Activated CD4-positive, alpha-beta memory T cell treated with anti-CD3 and anti-CD28 coated beads, Interleukin-2, amount 10 ng/mL, durations not matched to agents 7 days and 5 days (primary cell): ENCODE results near the gene FADD. TPM values are rescaled to one million over a fixed set of nuclear protein-coding genes. Genes with fewer than 3 reads are reported as not detected.

Experiments
- CTCF ChIA-PET: fragments of 350-600 bp; sonication (Branson Sonifier 250); formaldehyde crosslinking; loops from one replicate; lab custom pipeline; 2021; ENCODE audit warnings: antibody characterized with exemption, inconsistent platforms; lab: Charles Lee
- POLR2A ChIA-PET: fragments of 350-600 bp; sonication (Branson Sonifier 250); formaldehyde crosslinking; loops from one replicate; lab custom pipeline; 2021; ENCODE audit warnings: antibody characterized with exemption; lab: Charles Lee
- DNase-seq: peaks from one replicate; pipeline ENCODE4 v3.0.0-alpha.2; 2020
- H3K27ac Mint-ChIP-seq: one replicate; pipeline ENCODE4 v1.8.0; 2021; ENCODE audit warnings: mild to moderate bottlenecking, mixed read lengths
- H3K27me3 Mint-ChIP-seq: one replicate; pipeline ENCODE4 v1.8.0; 2021; ENCODE audit warnings: mixed read lengths
- H3K36me3 Mint-ChIP-seq: one replicate; pipeline ENCODE4 v1.8.0; 2021; ENCODE audit warnings: low read depth, mixed read lengths
- H3K4me1 Mint-ChIP-seq: one replicate; pipeline ENCODE4 v1.8.0; 2021; ENCODE audit warnings: mixed read lengths
- H3K4me3 Mint-ChIP-seq: one replicate; pipeline ENCODE4 v1.8.0; 2021; ENCODE audit warnings: mild to moderate bottlenecking, mixed read lengths
- H3K9me3 Mint-ChIP-seq: one replicate; pipeline ENCODE4 v1.8.0; 2021; ENCODE audit warnings: mixed read lengths
- total RNA-seq, 2 experiments: library from RNA; stranded (reverse); gene quantifications; one replicate each; pipeline ENCODE4 v1.2.3, GENCODE V29; 2021

The FADD gene
- total RNA-seq, 2 experiments from 2014 or later, result 39.5 to 39.8 TPM

DNA sequence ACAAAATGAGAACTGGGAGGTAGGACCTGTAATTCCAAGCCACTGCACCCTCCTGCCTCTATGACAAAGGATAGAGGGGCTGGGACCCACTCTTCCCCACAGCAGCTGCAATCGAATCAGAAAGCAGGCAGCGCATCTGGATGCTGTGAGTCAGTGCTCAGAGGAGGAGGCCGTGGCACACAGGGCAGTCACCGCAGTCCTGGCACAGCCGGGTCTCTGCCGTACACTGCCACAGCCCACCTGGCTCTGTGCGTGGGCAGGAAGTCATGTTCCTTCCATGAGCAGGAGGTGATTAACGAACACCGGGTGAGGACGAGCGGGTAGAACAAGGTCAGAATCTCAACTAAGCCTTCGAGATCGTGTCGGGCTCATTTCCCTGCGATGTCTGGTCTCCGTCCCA, 37.2 kb downstream of the FADD start:
- ChIA-PET CTCF (interaction anchor here (0.5 kb wide), 1 partner anchor 63 kb away, joined by 3 read pairs; no protein-coding TSS in a partner anchor), POLR2A (no interaction called here)
- Mint-ChIP-seq H3K36me3 (no peaks in the 10 kb centered on the region), H3K4me3 (no peak overlapping the region), H3K27me3 (peaks cover 3% of the 10 kb centered on the region), H3K27ac (no peak overlapping the region), H3K4me1 (no peaks in the 10 kb centered on the region), H3K9me3 (no peaks in the 10 kb centered on the region)
- no peak for DNase-seq

DNA sequence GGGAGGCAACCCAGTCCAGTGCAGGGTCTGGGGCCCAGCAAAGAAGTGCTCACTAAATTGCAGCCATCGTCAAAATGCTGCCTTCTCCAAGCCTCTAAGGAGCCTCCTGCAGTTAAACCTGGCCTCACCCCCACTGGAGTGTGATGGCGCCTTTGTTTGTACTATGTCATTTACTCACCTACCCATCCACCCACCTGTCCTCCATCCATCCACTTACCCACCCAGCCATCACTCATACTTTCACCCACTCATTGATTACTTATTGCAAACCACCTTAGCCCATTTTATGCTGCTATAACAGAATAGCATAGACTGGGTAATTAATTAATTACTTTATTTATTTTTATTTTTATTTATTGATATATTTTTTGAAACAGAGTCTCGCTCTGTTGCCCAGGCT, 38.6 kb downstream of the FADD start:
- ChIA-PET POLR2A (no interaction called here), CTCF (no interaction called here)
- H3K36me3 Mint-ChIP-seq, result no peaks in the 10 kb centered on the region
- H3K9me3 Mint-ChIP-seq, result no peaks in the 10 kb centered on the region
- no peak overlapping the region for H3K4me3 Mint-ChIP-seq
- DNase-seq, result no peak
- H3K4me1 Mint-ChIP-seq, result no peaks in the 10 kb centered on the region
- H3K27ac Mint-ChIP-seq, result no peak overlapping the region
- peaks cover 3% of the 10 kb centered on the region for H3K27me3 Mint-ChIP-seq

DNA sequence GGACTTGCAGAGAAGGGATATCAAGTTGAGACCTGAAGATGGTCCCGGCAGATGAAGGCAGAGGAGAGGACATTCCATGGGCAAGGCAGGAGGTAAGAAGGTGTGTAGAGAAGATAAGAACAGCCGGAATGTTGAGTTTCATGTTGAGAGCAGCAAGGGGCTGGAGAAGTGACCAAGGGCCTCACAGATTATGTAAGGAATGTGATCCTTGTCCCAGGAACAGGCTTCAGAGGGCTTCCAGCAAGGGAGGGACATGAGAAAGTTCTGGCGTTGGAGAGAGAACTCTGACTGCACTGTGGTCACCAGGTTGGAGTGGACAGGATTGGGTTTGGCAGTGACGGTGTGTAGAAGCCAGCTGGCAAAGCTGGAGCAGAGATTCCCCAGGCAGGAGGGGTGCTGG, 39.8 kb downstream of the FADD start:
- DNase-seq, result no peak
- H3K36me3 Mint-ChIP-seq, result no peaks in the 10 kb centered on the region
- no peaks in the 10 kb centered on the region for H3K4me1 Mint-ChIP-seq
- H3K9me3 Mint-ChIP-seq, result peaks cover 2% of the 10 kb centered on the region
- H3K27ac Mint-ChIP-seq, result no peak overlapping the region
- H3K4me3 Mint-ChIP-seq, result no peak overlapping the region
- ChIA-PET CTCF (no interaction called here), POLR2A (no interaction called here)
- H3K27me3 Mint-ChIP-seq, result peaks cover 3% of the 10 kb centered on the region

DNA sequence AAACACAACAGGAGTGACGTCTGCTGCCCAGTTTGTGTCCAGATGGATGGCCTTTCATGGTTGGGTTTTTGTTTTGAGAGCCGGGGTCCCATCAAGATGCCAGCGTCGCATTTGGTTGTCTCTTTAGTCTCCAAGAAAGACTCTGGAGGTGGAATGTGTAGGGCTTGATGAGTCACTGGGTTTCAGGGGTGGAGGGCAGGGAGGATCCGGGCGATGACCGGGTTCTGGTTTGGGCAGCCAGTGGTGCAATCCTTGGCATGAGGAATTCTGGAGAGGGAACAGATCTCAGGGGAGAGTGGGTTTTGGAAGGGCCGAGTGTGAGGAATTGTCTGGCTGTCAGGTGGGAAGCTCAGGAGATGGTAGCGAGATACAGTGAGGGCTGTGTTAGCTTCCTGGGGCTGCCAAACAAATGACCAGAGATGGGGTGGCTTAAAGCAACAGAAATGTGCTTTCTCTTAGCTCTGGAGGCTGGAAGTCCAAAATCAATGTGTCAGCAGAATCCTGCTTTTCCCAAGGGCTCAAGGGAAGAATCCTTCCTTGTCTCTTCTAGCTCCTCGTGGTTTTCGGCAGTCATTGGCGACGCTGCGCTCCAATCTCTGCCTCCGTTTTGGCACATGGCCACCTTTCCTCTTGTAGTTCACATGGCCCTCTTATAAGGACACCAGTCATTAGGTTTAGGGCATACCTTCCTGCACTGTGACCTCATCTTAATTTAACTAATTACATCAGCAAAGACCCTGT, 41.0 kb downstream of the FADD start:
- ChIA-PET CTCF (no interaction called here), POLR2A (no interaction called here)
- Mint-ChIP-seq H3K9me3 (peaks cover 2% of the 10 kb centered on the region), H3K36me3 (no peaks in the 10 kb centered on the region), H3K27ac (no peak overlapping the region), H3K27me3 (peaks cover 3% of the 10 kb centered on the region), H3K4me1 (no peaks in the 10 kb centered on the region), H3K4me3 (no peak overlapping the region)
- DNase-seq, result no peak

DNA sequence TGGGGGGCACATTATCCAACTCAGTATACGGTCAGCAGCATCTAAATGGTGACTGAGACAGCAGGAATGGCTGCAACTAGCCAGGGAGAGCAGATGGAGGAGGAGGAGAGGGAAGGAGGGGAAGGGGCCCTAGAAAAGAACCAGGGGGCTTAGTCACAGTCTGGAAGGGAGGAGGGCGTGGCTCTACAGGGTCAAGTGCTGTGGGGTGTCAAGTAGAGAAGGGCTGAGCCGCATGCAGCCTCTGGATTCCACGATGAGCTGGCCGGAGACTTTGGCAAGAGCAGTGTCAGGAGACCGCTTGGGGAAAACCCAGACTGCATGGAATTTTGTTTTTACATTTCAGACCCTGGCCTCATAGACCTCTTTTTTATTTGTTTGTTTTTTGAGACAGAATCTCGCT, 41.6 kb downstream of the FADD start:
- no peak for DNase-seq
- peaks cover 2% of the 10 kb centered on the region for H3K27me3 Mint-ChIP-seq
- no peak overlapping the region for H3K27ac Mint-ChIP-seq
- no peak overlapping the region for H3K4me3 Mint-ChIP-seq
- H3K36me3 Mint-ChIP-seq, result no peaks in the 10 kb centered on the region
- H3K4me1 Mint-ChIP-seq, result no peaks in the 10 kb centered on the region
- ChIA-PET CTCF (no interaction called here), POLR2A (no interaction called here)
- peaks cover 2% of the 10 kb centered on the region for H3K9me3 Mint-ChIP-seq

DNA sequence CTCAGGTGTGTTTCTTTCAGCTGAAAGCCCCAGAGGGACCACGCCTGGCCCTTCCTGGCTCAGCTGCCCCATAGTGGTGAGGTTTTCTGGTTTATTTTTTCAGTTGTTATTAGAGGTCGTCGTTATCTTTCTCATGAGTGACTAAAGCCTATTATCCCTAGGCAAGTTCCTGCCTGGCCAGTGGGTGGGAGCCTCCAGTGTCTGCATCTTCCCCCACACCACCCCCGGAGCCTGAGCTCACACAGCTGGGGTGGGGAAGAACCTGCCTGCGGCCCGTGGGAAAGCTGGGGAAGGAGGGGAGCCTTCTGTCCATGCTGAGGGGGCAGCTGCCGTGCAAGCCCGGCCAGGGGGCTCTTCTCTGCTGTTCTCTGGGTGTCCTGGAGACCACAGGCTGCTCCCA, 43.1 kb downstream of the FADD start:
- no peaks in the 10 kb centered on the region for H3K36me3 Mint-ChIP-seq
- H3K27ac Mint-ChIP-seq, result no peak overlapping the region
- H3K9me3 Mint-ChIP-seq, result peaks cover 2% of the 10 kb centered on the region
- ChIA-PET CTCF (interaction anchor here (1.2 kb wide), 1 partner anchor 8 kb away, joined by 4 read pairs; no protein-coding TSS in a partner anchor), POLR2A (no interaction called here)
- no peaks in the 10 kb centered on the region for H3K4me1 Mint-ChIP-seq
- H3K27me3 Mint-ChIP-seq, result peaks cover 2% of the 10 kb centered on the region
- H3K4me3 Mint-ChIP-seq, result no peak overlapping the region
- DNase-seq, result no peak

DNA sequence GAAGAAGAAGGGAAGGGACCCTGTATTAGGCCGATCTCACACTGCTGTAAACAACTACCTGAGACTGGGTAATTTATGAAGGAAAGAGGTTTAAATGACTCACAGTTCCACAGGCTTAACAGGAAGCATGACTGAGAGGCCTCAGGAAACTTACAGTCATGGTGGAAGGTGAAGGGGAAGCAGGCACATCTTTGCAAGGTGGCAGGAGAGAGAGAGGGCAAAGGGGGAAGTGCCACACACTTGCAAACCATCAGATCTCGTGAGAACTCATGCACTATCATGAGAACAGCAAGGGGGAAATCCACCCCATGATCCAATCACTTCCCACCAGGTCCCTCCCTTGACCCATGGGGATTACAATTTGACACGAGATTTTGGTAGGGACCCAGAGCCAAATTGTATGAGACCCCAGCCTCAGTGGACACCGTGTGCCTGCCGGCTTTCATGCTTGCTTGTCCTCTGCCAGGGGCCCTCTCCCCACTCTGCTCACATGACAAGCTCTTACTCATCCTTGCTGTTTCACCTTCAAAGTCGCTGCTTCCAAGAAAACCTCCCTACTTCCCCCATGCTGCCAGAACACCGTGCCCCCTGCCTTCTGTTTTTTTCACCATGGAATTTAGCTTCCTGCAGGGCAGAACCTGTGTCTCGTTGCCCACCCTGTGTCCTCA, 44.1 kb downstream of the FADD start:
- DNase-seq, result no peak
- Mint-ChIP-seq H3K4me3 (no peak overlapping the region), H3K36me3 (no peaks in the 10 kb centered on the region), H3K27ac (no peak overlapping the region), H3K27me3 (peaks cover 2% of the 10 kb centered on the region), H3K9me3 (peaks cover 2% of the 10 kb centered on the region), H3K4me1 (no peaks in the 10 kb centered on the region)
- POLR2A ChIA-PET, result no interaction called here
- CTCF ChIA-PET, result interaction anchor here (1.2 kb wide), 1 partner anchor 9 kb away, joined by 4 read pairs; no protein-coding TSS in a partner anchor

DNA sequence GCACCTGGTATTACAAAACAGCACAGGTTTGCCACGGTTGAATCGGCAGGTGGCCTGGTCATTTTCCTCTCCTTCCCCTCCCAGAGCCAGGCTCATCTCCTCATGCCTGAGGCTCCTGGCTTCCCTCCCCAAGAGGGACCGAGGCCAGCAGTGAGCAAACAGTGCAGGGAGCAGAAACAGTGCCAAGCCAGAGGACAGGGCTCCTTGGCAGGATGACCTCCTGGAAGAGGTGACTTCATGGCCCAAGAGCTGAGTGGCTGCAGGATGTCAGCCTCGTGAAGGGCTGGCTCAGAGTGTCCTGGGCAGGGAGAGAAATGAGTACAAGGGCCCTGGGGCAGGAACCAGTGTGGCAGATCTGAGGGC, 44.6 kb downstream of the FADD start:
- H3K27ac Mint-ChIP-seq, result no peak overlapping the region

DNA sequence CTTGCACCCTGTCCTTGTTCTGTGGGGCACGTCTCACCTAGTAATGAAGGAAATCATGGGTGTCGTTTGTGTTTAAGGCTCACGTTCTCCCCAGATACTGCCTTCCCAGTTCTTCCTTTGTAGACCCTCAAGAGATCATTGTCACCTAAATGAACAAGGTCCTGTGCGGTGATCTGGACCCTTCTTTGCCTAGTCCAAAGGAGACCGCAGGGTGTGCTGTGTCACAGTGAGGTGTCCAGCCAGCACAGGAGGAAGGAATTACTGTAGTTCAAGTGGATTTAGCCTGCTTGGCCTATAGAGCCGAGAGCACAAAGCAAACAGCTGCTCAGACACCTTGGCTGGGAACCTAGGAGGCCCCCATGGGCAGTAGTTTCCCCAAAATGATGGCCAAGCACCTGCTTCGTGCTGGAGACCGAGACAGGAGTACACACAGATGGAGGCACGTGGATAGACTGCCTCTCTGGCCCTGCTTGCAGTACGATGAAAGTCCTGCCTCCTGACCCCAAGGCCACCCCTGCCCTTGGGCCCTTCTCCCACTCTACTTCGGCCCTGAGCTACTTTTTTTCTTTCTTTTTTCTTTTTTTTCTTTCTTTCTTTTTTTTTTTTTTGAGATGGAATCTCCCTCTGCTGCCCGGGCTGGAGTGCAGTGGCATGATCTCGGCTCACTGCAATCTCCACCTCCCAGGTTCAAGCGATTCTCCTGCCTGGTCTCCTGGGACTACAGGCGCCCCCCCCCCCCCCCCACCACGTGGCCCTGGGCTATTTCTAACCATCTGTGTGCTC, 48.0 kb downstream of the FADD start:
- H3K9me3 Mint-ChIP-seq, result peaks cover 2% of the 10 kb centered on the region
- peaks cover 1% of the 10 kb centered on the region for H3K27me3 Mint-ChIP-seq
- no peak overlapping the region for H3K27ac Mint-ChIP-seq
- CTCF ChIA-PET, result no interaction called here
- POLR2A ChIA-PET, result no interaction called here
- no peaks in the 10 kb centered on the region for H3K4me1 Mint-ChIP-seq
- DNase-seq, result no peak
- no peaks in the 10 kb centered on the region for H3K36me3 Mint-ChIP-seq
- no peak overlapping the region for H3K4me3 Mint-ChIP-seq

More for the DNA sequence above, 44.6 kb downstream of the FADD start:
- Mint-ChIP-seq H3K27me3 (peaks cover 2% of the 10 kb centered on the region), H3K9me3 (peaks cover 2% of the 10 kb centered on the region), H3K4me3 (no peak overlapping the region), H3K4me1 (no peaks in the 10 kb centered on the region), H3K36me3 (no peaks in the 10 kb centered on the region)
- ChIA-PET POLR2A (no interaction called here), CTCF (no interaction called here)
- no peak for DNase-seq

DNA sequence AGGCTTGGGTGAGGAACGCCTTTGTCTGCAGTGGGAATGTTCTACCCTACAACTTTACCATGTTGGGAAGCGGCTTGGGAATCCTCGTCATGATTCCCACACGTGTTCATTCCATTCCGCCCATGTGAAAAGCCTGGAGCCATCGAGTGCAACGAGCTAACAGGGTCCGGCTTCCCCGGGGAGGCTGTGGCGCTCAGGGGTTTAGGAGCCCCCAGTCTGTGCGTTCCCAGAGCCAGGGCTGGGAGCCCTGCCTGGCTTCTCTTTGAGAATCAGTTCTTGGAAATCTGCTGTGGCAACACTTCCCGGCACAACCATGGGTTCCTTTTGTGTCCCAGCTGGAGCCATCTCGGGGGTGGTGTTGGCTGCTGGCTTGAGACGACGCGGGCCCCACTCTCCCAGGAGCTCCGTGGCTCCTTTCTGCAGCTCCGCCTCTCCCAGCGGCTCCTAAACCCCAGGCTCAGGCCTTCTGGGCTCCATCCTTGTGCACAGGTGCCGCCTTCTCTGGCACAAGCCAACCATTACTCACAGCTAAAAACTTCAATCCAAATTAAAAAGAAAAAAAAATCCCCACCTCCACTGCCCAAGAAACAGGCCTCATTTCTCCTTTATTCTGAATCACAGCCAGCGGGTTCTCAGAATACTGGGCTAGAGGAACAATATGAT, 48.7 kb downstream of the FADD start:
- Mint-ChIP-seq H3K4me1 (no peaks in the 10 kb centered on the region), H3K36me3 (no peaks in the 10 kb centered on the region), H3K9me3 (peaks cover 2% of the 10 kb centered on the region), H3K27me3 (peaks cover 1% of the 10 kb centered on the region), H3K4me3 (no peak overlapping the region), H3K27ac (no peak overlapping the region)
- no peak for DNase-seq
- CTCF ChIA-PET, result no interaction called here
- POLR2A ChIA-PET, result no interaction called here

DNA sequence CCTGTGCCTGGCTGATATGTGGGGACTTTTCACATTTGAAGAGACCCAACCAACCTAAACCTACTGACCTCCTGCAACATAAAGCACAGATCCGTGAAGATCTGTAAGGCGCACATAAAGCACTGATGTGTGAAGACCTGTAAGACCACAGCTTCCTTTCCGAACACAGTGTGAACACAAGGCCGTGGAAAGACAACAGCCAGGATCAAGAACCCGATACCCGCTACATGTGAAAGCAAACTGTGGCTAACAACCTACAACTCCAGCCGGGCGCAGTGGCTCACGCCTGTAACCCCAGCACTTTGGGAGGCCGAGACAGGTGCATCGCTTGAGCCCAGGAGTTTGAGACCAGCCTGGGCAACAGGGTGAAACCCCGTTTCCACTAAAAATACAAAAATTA, 49.7 kb downstream of the FADD start:
- no peaks in the 10 kb centered on the region for H3K36me3 Mint-ChIP-seq
- ChIA-PET POLR2A (no interaction called here), CTCF (no interaction called here)
- DNase-seq, result no peak
- H3K4me1 Mint-ChIP-seq, result no peaks in the 10 kb centered on the region
- no peak overlapping the region for H3K27ac Mint-ChIP-seq
- H3K9me3 Mint-ChIP-seq, result no peaks in the 10 kb centered on the region
- H3K27me3 Mint-ChIP-seq, result peaks cover 1% of the 10 kb centered on the region
- no peak overlapping the region for H3K4me3 Mint-ChIP-seq

DNA sequence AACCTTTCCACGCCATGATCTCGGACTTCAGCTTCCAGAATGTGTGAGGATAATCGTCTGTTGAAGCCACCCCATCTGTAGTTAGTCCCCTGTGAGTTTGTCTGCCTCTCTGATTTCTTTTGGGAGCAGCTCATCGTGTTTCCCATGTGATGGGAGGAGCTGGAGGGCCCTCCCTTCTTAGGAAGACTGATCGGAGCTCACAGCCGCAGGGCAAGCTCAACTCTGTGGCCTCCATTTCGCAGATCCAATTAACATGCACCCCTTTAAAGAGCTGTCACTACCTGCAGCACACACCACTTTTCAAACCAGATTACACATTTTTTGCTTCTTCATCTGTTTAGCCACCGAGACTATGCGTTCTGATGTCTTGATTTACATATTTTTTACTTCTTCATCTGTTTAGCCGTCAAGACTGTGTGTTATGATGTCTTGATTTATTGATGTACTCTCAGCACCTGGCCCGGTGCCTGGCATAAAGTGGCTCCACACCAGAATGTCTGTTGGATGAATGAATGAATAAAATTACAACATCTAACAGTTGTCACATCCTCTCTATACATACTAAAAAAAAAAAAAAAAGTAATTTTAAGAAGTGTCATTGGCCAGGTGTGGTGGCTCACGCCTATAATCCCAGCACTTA, 52.5 kb downstream of the FADD start:
- no peak overlapping the region for H3K4me3 Mint-ChIP-seq
- H3K36me3 Mint-ChIP-seq, result no peaks in the 10 kb centered on the region
- ChIA-PET POLR2A (no interaction called here), CTCF (no interaction called here)
- DNase-seq, result no peak
- no peaks in the 10 kb centered on the region for H3K4me1 Mint-ChIP-seq
- no peak overlapping the region for H3K27ac Mint-ChIP-seq
- H3K27me3 Mint-ChIP-seq, result peaks cover 1% of the 10 kb centered on the region
- H3K9me3 Mint-ChIP-seq, result no peaks in the 10 kb centered on the region
